Measurements from ENCODE around the gene PTPRG.

PTPRG gene

GRCh38 chr3:62151591-62151990 lies 590.2 kb downstream of the PTPRG start:
- TF ChIP-seq, protein P1, sequence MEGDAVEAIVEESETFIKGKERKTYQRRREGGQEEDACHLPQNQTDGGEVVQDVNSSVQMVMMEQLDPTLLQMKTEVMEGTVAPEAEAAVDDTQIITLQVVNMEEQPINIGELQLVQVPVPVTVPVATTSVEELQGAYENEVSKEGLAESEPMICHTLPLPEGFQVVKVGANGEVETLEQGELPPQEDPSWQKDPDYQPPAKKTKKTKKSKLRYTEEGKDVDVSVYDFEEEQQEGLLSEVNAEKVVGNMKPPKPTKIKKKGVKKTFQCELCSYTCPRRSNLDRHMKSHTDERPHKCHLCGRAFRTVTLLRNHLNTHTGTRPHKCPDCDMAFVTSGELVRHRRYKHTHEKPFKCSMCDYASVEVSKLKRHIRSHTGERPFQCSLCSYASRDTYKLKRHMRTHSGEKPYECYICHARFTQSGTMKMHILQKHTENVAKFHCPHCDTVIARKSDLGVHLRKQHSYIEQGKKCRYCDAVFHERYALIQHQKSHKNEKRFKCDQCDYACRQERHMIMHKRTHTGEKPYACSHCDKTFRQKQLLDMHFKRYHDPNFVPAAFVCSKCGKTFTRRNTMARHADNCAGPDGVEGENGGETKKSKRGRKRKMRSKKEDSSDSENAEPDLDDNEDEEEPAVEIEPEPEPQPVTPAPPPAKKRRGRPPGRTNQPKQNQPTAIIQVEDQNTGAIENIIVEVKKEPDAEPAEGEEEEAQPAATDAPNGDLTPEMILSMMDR (IDR thresholded peaks at IDR 0.05), result no peak
- Histone ChIP-seq H3K27me3 (ENCODE audit: control insufficient read depth, insufficient read depth, low read length) (no peaks in the 10 kb centered on the region), H2AFZ (no peak overlapping the region), H3K9me3 (ENCODE audit: control insufficient read depth, low read length) (no peaks in the 10 kb centered on the region), H3K27ac (no peak overlapping the region), H3K36me3 (ENCODE audit: control insufficient read depth, insufficient read depth, low read length) (no peaks in the 10 kb centered on the region), H3K4me3 (ENCODE audit: low read depth, low read length) (no peak overlapping the region), H3K9ac (no peak overlapping the region), H3K4me2 (ENCODE audit: low read length) (no peak overlapping the region), H3K4me1 (no peaks in the 10 kb centered on the region), H3K79me2 (peaks cover 3% of the 10 kb centered on the region)

- no peaks in the 10 kb centered on the region for H3K9me3 ChIP-seq (ENCODE audit: control insufficient read depth, low read length)
- no peak overlapping the region for H3K4me2 ChIP-seq (ENCODE audit: low read length)
- no peaks in the 10 kb centered on the region for H3K79me2 ChIP-seq
- H3K36me3 ChIP-seq (ENCODE audit: control insufficient read depth, insufficient read depth, low read length), result no peaks in the 10 kb centered on the region
- no peaks in the 10 kb centered on the region for H3K27me3 ChIP-seq (ENCODE audit: control insufficient read depth, insufficient read depth, low read length)
- H2AFZ ChIP-seq, result no peak overlapping the region
- no peak overlapping the region for H3K9ac ChIP-seq
- TF ChIP-seq, protein P1 (IDR thresholded peaks at IDR 0.05), result no peak
- no peak overlapping the region for H3K27ac ChIP-seq
- H3K4me1 ChIP-seq, result no peaks in the 10 kb centered on the region
- no peak overlapping the region for H3K4me3 ChIP-seq (ENCODE audit: low read depth, low read length)
Observed at GRCh38 chr3:62153231-62153630, 591.9 kb downstream of the PTPRG start.

GRCh38 chr3:62154457-62155148 lies 593.2 kb downstream of the PTPRG start:
- Histone ChIP-seq H3K4me3 (ENCODE audit: low read depth, low read length) (no peak overlapping the region), H3K4me2 (ENCODE audit: low read length) (no peak overlapping the region), H3K27ac (no peak overlapping the region), H3K27me3 (ENCODE audit: control insufficient read depth, insufficient read depth, low read length) (no peaks in the 10 kb centered on the region), H3K4me1 (no peaks in the 10 kb centered on the region), H3K9ac (no peak overlapping the region), H3K36me3 (ENCODE audit: control insufficient read depth, insufficient read depth, low read length) (no peaks in the 10 kb centered on the region), H3K79me2 (no peaks in the 10 kb centered on the region), H2AFZ (no peak overlapping the region), H3K9me3 (ENCODE audit: control insufficient read depth, low read length) (no peaks in the 10 kb centered on the region)
- TF ChIP-seq, protein P1 (IDR thresholded peaks at IDR 0.05), result no peak

- Histone ChIP-seq H3K27ac (peak overlapping the region; percentile 22), H3K4me1 (no peaks in the 10 kb centered on the region)
Observed at GRCh38 chr3:62159056-62159708, 597.8 kb downstream of the PTPRG start.

More at GRCh38 chr3:62159056-62159708, 597.8 kb downstream of the PTPRG start:
- Histone ChIP-seq H3K9me3 (ENCODE audit: control insufficient read depth, low read length) (no peaks in the 10 kb centered on the region), H3K9ac (no peak overlapping the region), H2AFZ (no peak overlapping the region), H3K4me2 (ENCODE audit: low read length) (no peak overlapping the region), H3K79me2 (no peaks in the 10 kb centered on the region), H3K4me3 (ENCODE audit: low read depth, low read length) (no peak overlapping the region), H3K36me3 (ENCODE audit: control insufficient read depth, insufficient read depth, low read length) (no peaks in the 10 kb centered on the region), H3K27me3 (ENCODE audit: control insufficient read depth, insufficient read depth, low read length) (no peaks in the 10 kb centered on the region)
- TF ChIP-seq, protein P1 (IDR thresholded peaks at IDR 0.05), result no peak

All from parathyroid adenoma (tissue), 2 donors.